Thyroid gland (tissue), 4 donors: ENCODE data around the gene ABCB10. TPM values are rescaled to one million over a fixed set of nuclear protein-coding genes. Genes with fewer than 3 reads are reported as not detected.
A peak's percentile ranks its signal among the peaks of the same experiment; 100 is the strongest.
"Not testable (repeated sequence)": the region's sequence is repeated elsewhere in the genome, so short reads cannot be mapped to it uniquely, and the experiment has no call there.

Experiments
- DNase-seq, 2 donors: peaks; one replicate each; pipeline ENCODE4 v3.0.0-alpha.2; 2019
- H3K27ac ChIP-seq, 3 donors: fragments of 200-600 bp; sonication (generic); 1 replicate in 2 of 3; 2 replicates in 1 of 3; pipeline ENCODE4 v1.5.1; 2016 to 2019; ENCODE audit warnings: mild to moderate bottlenecking in 1 of 3, moderate library complexity in 1 of 3
- H3K27me3 ChIP-seq: fragments of 200-600 bp; sonication (generic); one replicate; pipeline ENCODE4 v1.5.1; 2019
- H3K36me3 ChIP-seq, 2 donors: fragments of 200-600 bp; sonication (generic); one replicate each; pipeline ENCODE4 v1.5.1; 2016 to 2019
- H3K4me1 ChIP-seq, 2 donors: fragments of 200-600 bp; sonication (generic); one replicate each; pipeline ENCODE4 v1.5.1; 2017 to 2019
- H3K4me3 ChIP-seq, 3 donors: fragments of 200-600 bp; sonication (generic); replicated peaks in 1 of 3; 1 replicate in 2 of 3; 2 replicates in 1 of 3; pipeline ENCODE4 v1.5.1; 2016; ENCODE audit warnings: mild to moderate bottlenecking in 1 of 3
- H3K9me3 ChIP-seq: fragments of 200-600 bp; sonication (generic); one replicate; pipeline ENCODE4 v1.5.1; 2017
- POLR2A ChIP-seq, 2 donors: fragments of 450-650 bp; IDR thresholded peaks; one replicate each; pipeline ENCODE4 v1.6.1; 2017; ENCODE audit warnings: antibody characterized with exemption in 2 of 2, mild to moderate bottlenecking in 2 of 2, moderate library complexity in 1 of 2
- WGBS, 2 donors: methylation state at CpG; one replicate each; pipeline ENCODE4 v1.1.5; 2017; 5-methylcytosine and 5-hydroxymethylcytosine counted together
- intact Hi-C: fragments of 100-400 bp; cut with DNase I; formaldehyde crosslinking; loops from one replicate; pipeline ENCODE4 v1.15.1; 2023
- total RNA-seq, 4 donors: library from RNA; depleted of rRNA; stranded (reverse); fragments of >200 nt; gene quantifications; one replicate each; pipeline ENCODE4 v1.2.3, GENCODE V29; 2016
- TF ChIP-seq, protein P1 (sequence below), 6 experiments: fragments of 200-600 bp in 3 of 6; fragments of 450-650 bp in 3 of 6; sonication (generic) in 3 of 6; IDR thresholded peaks; one replicate each; pipeline ENCODE4 v1.5.1; 2016 to 2019; ENCODE audit warnings: antibody characterized with exemption in 6 of 6, mild to moderate bottlenecking in 2 of 6, inconsistent platforms in 1 of 6, moderate library complexity in 1 of 6

Gene ABCB10
- total RNA-seq, 4 donors from 2014 or later: 13.7 to 22.6 (median 17.8) TPM

DNA sequence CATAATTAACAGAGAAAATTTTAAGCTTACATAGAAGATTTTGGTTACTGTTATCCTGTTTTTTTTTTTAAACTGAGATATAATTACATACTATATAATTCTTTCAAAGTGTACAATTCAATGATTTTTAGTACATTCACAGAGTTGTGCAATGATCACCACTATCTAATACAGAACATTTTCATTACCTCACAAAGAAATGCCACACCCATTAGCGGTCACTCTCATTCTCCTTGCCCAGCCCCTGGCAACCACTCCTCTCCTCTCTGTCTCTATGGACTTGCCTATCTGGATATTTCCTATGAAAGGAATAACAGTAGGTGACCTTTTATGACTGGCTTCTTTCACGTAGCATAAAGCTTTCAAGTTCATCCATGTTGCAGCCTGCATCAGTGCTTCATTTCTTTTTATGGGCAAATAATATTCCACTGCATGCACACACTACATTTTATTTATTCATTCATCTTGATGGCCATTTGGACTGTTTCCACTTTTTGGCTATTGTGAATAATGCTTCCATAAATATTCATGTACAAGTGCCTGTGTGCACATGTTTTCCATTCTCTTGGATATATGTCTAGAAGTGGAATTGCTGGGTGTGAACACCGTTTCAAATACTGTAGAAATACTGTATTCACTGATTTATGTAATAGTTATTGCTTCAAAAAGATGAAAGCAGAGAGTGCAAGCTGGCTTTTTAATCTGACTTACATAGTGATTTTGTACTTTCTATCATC, 40.9 kb upstream of the ABCB10 start:
- H3K9me3 ChIP-seq: no peaks in the 10 kb centered on the region
- 92 to 94% methylated on average over 3 of the region's 3 CpGs for WGBS, 2 donors
- peaks cover 21 to 23% of the 10 kb centered on the region in 2 donors for H3K36me3 ChIP-seq
- intact Hi-C loops: no loop called here
- H3K4me1 ChIP-seq: peaks cover 10 to 12% of the 10 kb centered on the region in 2 donors
- H3K27me3 ChIP-seq: no peaks in the 10 kb centered on the region
- no peak overlapping the region for H3K4me3 ChIP-seq
- DNase-seq: no peak
- no peak overlapping the region for H3K27ac ChIP-seq
- TF ChIP-seq, protein P1, sequence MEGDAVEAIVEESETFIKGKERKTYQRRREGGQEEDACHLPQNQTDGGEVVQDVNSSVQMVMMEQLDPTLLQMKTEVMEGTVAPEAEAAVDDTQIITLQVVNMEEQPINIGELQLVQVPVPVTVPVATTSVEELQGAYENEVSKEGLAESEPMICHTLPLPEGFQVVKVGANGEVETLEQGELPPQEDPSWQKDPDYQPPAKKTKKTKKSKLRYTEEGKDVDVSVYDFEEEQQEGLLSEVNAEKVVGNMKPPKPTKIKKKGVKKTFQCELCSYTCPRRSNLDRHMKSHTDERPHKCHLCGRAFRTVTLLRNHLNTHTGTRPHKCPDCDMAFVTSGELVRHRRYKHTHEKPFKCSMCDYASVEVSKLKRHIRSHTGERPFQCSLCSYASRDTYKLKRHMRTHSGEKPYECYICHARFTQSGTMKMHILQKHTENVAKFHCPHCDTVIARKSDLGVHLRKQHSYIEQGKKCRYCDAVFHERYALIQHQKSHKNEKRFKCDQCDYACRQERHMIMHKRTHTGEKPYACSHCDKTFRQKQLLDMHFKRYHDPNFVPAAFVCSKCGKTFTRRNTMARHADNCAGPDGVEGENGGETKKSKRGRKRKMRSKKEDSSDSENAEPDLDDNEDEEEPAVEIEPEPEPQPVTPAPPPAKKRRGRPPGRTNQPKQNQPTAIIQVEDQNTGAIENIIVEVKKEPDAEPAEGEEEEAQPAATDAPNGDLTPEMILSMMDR (IDR thresholded peaks at IDR 0.05): no peak
- no peak for TF ChIP-seq POLR2A (IDR thresholded peaks at IDR 0.05)

DNA sequence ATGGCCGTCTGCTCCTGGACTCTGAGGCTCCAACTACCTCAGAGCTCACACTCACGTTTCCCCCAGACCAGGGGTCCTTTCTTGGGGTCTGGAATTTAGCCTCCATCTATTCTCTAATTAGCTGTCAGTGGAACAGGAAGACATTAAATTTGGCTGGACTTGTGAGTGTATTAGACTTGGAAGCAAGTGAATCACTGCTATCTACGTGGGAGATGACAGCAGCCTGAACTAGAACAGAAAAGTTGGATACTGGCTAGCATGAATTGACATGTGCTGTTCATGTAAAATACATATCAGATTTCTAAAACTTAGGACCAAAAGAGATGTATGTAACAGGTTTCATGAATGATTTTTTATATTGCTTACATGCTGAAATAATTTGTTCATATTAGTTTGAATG, 39.4 kb upstream of the ABCB10 start:
- DNase-seq: no peak
- TF ChIP-seq POLR2A (IDR thresholded peaks at IDR 0.05): no peak
- TF ChIP-seq, protein P1 (IDR thresholded peaks at IDR 0.05): no peak
- H3K36me3 ChIP-seq: peaks cover 26 to 28% of the 10 kb centered on the region in 2 donors
- H3K9me3 ChIP-seq: no peaks in the 10 kb centered on the region
- H3K27me3 ChIP-seq: no peaks in the 10 kb centered on the region
- H3K4me3 ChIP-seq: no peak overlapping the region
- WGBS, 2 donors: 64 to 80% methylated on average over 3 of the region's 3 CpGs
- H3K27ac ChIP-seq: peak overlapping the region; percentile 18 to 73 (median 33)
- intact Hi-C loops: no loop called here
- peaks cover 10 to 12% of the 10 kb centered on the region in 2 donors for H3K4me1 ChIP-seq

DNA sequence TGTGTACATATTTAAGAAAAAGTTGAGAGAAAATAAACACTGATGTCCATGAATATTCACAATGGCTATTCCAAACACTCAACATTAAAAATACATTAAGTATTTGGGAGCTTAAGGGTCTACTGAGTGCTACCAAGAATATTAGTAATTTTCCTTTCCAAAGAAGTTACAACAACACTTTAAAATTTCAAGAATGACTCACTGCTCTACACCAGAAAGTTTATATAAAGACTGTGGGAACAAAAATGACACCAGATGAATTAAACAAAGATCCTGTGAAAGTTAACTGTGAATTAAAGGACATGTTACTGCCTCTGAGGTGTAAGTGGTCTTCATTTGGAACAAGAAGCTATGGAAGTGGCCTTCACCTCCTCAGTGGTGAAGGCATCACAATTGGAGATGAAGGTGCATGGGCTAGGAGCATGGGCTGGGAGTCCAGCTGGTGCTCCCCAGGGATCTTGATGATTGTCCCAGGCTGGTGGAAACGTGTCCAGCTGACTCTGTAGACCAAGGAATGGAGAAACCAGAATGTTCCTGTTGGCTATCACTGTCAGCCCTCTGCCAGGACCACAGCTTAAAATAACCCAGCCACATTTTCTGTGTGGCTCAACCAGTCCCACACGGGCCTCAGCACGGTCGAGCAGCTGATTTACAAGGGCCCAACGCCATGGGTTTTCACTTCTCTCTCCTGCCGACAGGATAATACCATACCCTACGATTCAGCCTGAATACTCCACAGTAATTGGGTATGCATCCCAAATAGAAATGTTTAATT, 38.6 kb upstream of the ABCB10 start:
- peak; percentile 4 to 5 for DNase-seq
- Histone ChIP-seq H3K27me3 (no peaks in the 10 kb centered on the region), H3K4me1 (peaks cover 10 to 12% of the 10 kb centered on the region in 2 donors), H3K36me3 (peaks cover 19 to 21% of the 10 kb centered on the region in 2 donors), H3K27ac (peak overlapping the region; percentile 4 to 73 (median 33)), H3K9me3 (no peaks in the 10 kb centered on the region), H3K4me3 (no peak overlapping the region)
- WGBS, 2 donors: 59 to 72% methylated on average over 7 of the region's 7 CpGs
- no peak for TF ChIP-seq POLR2A (IDR thresholded peaks at IDR 0.05)
- TF ChIP-seq, protein P1 (IDR thresholded peaks at IDR 0.05): no peak
- intact Hi-C loops: no loop called here

DNA sequence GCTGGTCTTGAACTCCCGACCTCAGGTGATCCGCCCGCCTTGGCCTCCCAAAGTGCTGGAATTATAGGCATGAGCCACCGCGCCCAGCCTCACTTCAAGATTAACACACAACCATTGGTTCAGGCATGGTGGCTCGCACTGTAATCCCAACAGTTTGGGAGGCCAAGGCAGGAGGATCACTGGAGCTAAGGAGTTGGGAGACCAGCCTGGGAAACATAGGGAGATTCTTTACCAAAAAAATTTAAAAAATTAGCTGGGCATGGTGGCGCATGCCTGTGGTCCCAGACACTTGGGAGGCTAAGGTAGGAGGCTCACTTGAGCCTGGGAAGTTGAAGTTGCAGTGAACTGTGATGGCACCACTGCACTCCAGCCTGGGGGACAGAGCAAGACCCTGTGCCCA, 37.4 kb upstream of the ABCB10 start:
- peaks cover 10 to 12% of the 10 kb centered on the region in 2 donors for H3K4me1 ChIP-seq
- H3K36me3 ChIP-seq: peaks cover 11 to 12% of the 10 kb centered on the region in 2 donors

DNA sequence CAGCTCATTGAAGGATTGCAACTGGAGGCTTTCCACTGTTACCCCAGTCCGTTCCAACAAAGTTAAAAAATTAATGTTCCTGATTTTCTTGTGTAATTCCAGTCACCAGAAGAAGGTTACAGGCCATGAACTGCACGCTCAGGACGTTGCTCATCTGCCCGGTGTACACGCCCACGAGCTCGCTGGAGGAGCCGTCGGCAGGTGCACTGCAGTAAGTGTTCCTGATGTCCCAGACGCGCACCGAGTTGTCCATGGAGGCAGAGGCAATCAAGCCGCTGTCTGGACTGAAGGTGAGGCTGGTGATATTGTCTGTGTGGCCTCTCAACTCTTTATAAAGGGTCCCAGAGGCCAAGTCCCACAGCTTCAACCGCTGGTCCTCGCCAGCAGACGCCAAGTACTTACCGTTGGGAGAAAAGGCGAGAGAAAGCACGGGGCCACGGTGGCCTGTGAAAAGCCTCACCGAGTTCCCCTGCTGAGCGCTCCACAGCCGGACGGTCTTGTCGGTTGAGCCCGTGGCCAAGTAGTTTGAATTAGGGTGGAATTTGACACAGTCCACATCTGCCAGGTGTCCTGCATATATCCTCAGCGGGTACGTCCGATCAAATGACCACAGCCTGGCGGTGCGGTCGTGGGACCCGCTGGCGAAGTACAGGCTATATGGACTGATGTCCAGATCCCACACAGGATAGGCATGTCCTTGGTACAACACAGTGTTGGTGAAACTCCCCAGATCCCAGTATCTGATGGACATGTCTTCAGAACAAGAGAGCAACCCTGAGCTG, 35.9 kb upstream of the ABCB10 start:
- H3K27ac ChIP-seq: no peak overlapping the region
- intact Hi-C loops: no loop called here
- H3K9me3 ChIP-seq: no peaks in the 10 kb centered on the region
- WGBS, 2 donors: 96 to 98% methylated on average over 33 to 34 of the region's 34 CpGs
- TF ChIP-seq, protein P1 (IDR thresholded peaks at IDR 0.05): no peak
- no peak for TF ChIP-seq POLR2A (IDR thresholded peaks at IDR 0.05)
- H3K36me3 ChIP-seq: peaks cover 11 to 12% of the 10 kb centered on the region in 2 donors
- no peaks in the 10 kb centered on the region for H3K27me3 ChIP-seq
- H3K4me3 ChIP-seq: no peak overlapping the region
- H3K4me1 ChIP-seq: peaks cover 10 to 12% of the 10 kb centered on the region in 2 donors
- DNase-seq: no peak

More for the DNA sequence above, 37.4 kb upstream of the ABCB10 start:
- H3K27ac ChIP-seq: peak overlapping the region in 1 of 3 donors; percentile 73
- H3K4me3 ChIP-seq, H3K27me3 ChIP-seq, H3K9me3 ChIP-seq, DNase-seq, intact Hi-C loops: not testable (repeated sequence)
- 98 to 99% methylated on average over 7 of the region's 7 CpGs for WGBS, 2 donors
